H1 (cell line): Measurements from ENCODE around the gene RAI14. TPM values are rescaled to one million over a fixed set of nuclear protein-coding genes. Genes with fewer than 3 reads are reported as not detected.

Experiments
- CEBPB ChIP-seq: IDR thresholded peaks from 2 replicates; pipeline ENCODE4 v1.6.1; 2012; ENCODE audit warnings: low read depth, low read length
- CREB1 ChIP-seq: IDR thresholded peaks from 2 replicates; pipeline ENCODE4 v1.6.1; 2012; ENCODE audit warnings: inconsistent platforms
- CTBP2 ChIP-seq: IDR thresholded peaks from 2 replicates; pipeline ENCODE4 v1.7.0; 2011; ENCODE audit warnings: borderline replicate concordance, mild to moderate bottlenecking, moderate library complexity, mixed read lengths, low read length; ENCODE audit not compliant: insufficient read depth, insufficient read length
- EGR1 ChIP-seq: IDR thresholded peaks from 2 replicates; pipeline ENCODE4 v1.6.1; 2011; ENCODE audit warnings: low read depth, low read length, borderline replicate concordance
- GABPA ChIP-seq: IDR thresholded peaks from 2 replicates; pipeline ENCODE4 v1.6.1; 2011; ENCODE audit warnings: mild to moderate bottlenecking, low read length, moderate library complexity, borderline replicate concordance; ENCODE audit not compliant: insufficient read depth
- TBP ChIP-seq: IDR thresholded peaks from 2 replicates; pipeline ENCODE4 v1.6.1; 2011; ENCODE audit warnings: low read depth, low read length, improper control_type of control experiment
- TEAD4 ChIP-seq: IDR thresholded peaks from 2 replicates; pipeline ENCODE4 v1.6.1; 2012; ENCODE audit warnings: low read depth, low read length, inconsistent platforms, mixed read lengths
- polyA plus RNA-seq, 7 experiments: library from polyadenylated mRNA; depleted of rRNA in 3 of 7; stranded (reverse) in 5 of 7; unstranded in 2 of 7; fragments of >200 nt in 5 of 7; fragments of 200-250 nt in 2 of 7; gene quantifications; 1 replicate in 5 of 7; 2 replicates in 1 of 7; 4 replicates in 1 of 7; pipeline versions ENCODE4 v1.2.1 to v1.2.3, GENCODE V29; 2011 to 2013; ENCODE audit warnings: missing spikeins in 2 of 7, mixed read lengths in 2 of 7
- total RNA-seq: library from RNA; stranded (reverse); fragmentation: NEBNext Ultra II Directional; extraction: Animal tissue kit (Norgen Biotek cat#: 25700); gene quantifications from 2 replicates; pipeline ENCODE4 v1.2.1, GENCODE V29; 2021

RAI14 gene
- total and polyA plus RNA-seq, 2 of the 8 experiments (the other 6 are each of a cell fraction or from before 2014, with no cell fraction given) = 48.4 to 210 TPM

DNA sequence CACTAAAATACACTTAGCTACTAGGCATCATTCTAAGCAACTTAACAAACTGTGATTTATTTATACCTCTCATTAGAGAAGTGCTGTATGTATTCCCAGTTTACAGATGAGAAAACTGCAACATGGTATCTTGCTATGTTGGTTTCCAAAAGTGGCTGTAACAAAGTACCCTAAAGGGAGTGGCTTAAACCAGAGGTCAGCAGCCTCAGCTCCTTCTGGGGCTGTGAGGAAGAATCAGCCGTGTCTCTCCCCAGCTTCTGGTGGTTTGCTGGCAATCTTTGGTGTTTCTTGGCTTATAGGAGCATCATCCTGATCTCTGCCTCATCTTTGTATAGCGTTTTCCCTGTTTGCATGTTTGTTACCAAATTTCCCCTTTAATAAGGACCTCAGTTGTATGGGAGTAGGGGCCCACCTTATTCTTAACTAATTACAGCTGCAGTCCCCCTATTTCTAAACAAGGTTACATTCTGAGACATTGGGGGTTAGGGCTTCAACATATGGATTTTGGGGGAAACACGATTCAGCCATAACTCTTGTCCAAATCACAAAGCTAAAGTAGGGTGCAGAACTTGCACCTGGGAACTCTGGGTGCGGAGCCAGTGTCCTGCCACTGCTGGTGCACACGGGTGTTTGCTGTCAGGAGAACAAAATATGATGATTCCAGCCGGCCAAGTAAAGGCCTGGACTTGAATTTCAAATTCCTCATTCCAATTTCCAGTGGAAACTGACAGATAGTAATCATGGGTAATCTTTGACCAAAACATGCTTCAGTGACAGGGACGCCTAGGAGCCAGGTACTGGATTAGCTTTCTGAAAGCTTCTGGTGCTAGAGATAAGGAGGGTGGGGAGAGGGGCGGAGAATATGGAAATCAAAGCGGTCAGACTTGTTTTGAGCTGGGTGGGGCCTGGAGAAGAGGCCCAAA lies 43.3 kb downstream of the RAI14 start (continued):
- no peak for TF ChIP-seq CTBP2
- no peak for TF ChIP-seq CREB1
- TF ChIP-seq TBP = no peak
- no peak for TF ChIP-seq TEAD4
- no peak for TF ChIP-seq EGR1
- TF ChIP-seq GABPA = no peak
- no peak for TF ChIP-seq CEBPB
